ENCODE results near the gene PLAAT2.

The PLAAT2 gene

DNA sequence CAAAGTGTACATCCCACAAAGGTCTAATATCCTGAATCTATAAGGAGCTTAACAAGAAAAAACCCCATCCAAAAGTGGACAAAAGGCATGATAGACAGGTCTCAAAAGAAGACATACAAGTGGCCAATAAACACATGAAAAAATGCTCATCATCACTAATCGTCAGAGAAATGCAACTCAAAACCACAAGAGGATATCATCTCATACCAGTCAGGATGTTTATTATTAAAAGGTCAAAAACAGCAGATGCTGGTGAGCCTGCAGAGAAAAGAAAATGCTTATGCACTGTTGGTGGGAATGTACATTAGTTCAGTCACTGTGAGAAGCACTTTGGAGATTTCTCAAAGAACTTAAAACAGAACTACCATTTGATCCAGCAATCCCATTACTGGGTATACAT lies 44.6 kb downstream of the PLAAT2 start:
- no peak overlapping the region for H3K27ac ChIP-seq
- TF ChIP-seq CTCF (conservative IDR thresholded peaks at IDR 0.05), result no peak

- TF ChIP-seq CTCF (conservative IDR thresholded peaks at IDR 0.05), result no peak
- H3K27ac ChIP-seq, result no peak overlapping the region
Measured at GRCh38 chr11:63517156-63517555, 46.0 kb downstream of the PLAAT2 start.

DNA sequence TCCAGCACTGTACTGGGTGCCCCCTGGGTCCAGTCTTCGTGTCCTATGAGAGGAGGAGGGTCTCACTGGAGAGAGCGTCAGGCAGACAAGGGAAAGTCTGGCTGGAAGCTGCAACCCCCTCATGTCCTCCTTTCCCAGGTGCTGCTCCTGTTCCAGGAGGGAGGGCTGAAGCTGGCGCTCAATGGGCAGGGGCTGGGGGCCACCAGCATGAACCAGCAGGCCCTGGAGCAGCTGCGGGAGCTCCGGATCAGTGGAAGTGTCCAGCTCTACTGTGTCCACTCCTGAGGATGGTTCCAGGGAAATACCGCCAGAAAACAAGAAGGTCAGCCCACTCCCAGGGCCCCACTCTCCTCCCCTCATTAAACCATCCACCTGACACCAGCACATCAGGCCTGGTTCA lies 47.1 kb downstream of the PLAAT2 start:
- no peak overlapping the region for H3K27ac ChIP-seq
- no peak for TF ChIP-seq CTCF (conservative IDR thresholded peaks at IDR 0.05)

DNA sequence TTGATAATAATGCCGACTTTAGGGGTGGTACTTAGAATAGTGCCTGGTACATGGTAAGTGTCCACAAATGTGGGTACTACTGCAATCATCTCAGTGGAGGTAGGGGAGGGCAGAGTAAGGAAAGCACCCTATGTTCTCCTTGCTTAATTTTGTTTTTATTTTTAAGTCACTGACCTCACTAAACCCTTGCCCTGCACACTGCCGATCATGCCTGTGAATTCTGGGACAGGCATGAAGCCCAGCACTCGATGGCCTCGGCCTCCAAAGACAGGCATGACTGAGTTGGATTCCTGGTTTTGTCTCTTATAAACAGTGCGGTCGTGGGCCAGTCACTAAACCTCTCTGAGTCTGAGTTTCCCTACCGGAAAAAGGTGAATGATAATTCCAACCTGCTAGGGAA lies 50.4 kb downstream of the PLAAT2 start:
- H3K27ac ChIP-seq, result no peak overlapping the region
- no peak for TF ChIP-seq CTCF (conservative IDR thresholded peaks at IDR 0.05)

- no peak for TF ChIP-seq CTCF (conservative IDR thresholded peaks at IDR 0.05)
- no peak overlapping the region for H3K27ac ChIP-seq
Measured at GRCh38 chr11:63511048-63511748, 52.0 kb downstream of the PLAAT2 start.

- H3K27ac ChIP-seq, result no peak overlapping the region
Measured at GRCh38 chr11:63510360-63511047, 52.7 kb downstream of the PLAAT2 start.

More at GRCh38 chr11:63510360-63511047, 52.7 kb downstream of the PLAAT2 start:
- peak; percentile 22; the same call in 1 of the 2 replicates for TF ChIP-seq CTCF (conservative IDR thresholded peaks at IDR 0.05)
